Measurements from ENCODE around the gene SBK1.
"Not testable (repeated sequence)": the region's sequence is repeated elsewhere in the genome, so short reads cannot be mapped to it uniquely, and the experiment has no call there.

DNA sequence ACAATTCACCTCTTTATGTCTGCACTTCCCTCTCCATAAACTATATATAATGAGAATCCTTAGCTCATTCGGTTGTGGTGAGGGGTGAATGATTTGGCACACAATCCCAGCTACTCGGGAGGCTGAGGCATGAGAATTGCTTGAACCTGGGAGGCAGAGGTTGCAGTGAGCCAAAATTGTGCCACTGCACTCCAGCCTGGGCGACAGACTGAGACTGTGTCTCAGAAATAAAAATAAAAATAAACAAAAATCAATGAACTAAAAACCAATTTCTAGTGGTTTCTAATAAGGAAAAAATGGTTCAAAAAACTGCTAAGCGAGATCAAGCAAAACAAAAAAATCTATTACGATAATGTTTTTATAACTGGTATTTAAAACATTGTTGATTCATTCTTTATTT, 71.1 kb downstream of the SBK1 start, which contains the start of gene NPIPB6:
- TF ChIP-seq EZH2 (IDR thresholded peaks at IDR 0.05; ENCODE audit: low read length, missing control alignments) = not testable (repeated sequence)
- TF ChIP-seq, protein P1, sequence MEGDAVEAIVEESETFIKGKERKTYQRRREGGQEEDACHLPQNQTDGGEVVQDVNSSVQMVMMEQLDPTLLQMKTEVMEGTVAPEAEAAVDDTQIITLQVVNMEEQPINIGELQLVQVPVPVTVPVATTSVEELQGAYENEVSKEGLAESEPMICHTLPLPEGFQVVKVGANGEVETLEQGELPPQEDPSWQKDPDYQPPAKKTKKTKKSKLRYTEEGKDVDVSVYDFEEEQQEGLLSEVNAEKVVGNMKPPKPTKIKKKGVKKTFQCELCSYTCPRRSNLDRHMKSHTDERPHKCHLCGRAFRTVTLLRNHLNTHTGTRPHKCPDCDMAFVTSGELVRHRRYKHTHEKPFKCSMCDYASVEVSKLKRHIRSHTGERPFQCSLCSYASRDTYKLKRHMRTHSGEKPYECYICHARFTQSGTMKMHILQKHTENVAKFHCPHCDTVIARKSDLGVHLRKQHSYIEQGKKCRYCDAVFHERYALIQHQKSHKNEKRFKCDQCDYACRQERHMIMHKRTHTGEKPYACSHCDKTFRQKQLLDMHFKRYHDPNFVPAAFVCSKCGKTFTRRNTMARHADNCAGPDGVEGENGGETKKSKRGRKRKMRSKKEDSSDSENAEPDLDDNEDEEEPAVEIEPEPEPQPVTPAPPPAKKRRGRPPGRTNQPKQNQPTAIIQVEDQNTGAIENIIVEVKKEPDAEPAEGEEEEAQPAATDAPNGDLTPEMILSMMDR (conservative IDR thresholded peaks at IDR 0.05 in 1 of 2, IDR thresholded peaks at IDR 0.05 in 1 of 2; ENCODE audit: low read depth in 1 of 2, low read length in 2 of 2) = not testable (repeated sequence)

Data from fibroblast of lung (primary cell).